HG03575 (cell line): ENCODE data around the gene DOCK3.
"Not testable (repeated sequence)": the region's sequence is repeated elsewhere in the genome, so short reads cannot be mapped to it uniquely, and the experiment has no call there.

Experiments used
- ATAC-seq: cut with Tn5 transposase; IDR thresholded peaks from one replicate; pipeline ENCODE4 v1.9.1; 2021; ENCODE audit not compliant: unreplicated experiment, insufficient number of reproducible peaks, low FRiP score; ENCODE audit errors: extremely low read depth

DOCK3 gene

DNA sequence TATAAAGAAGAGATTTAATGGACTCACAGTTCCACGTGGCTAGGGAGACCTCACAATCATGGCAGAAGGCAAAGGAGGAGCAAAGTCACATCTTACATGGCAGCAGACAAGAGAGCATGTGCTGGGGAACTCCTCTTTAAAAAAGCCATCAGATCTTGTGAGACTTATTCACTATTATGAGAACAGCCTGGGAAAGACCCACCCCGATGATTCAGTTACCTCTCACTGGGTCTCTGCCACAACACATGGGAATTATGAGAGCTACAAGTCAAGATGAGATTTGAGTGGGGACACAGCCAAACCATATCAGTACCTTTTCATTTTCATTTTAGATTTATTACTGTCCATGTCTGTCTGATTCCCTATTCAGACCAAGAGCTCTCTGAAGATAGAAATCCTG is 258.2 kb downstream of the DOCK3 start:
- ATAC-seq = not testable (repeated sequence)

DNA sequence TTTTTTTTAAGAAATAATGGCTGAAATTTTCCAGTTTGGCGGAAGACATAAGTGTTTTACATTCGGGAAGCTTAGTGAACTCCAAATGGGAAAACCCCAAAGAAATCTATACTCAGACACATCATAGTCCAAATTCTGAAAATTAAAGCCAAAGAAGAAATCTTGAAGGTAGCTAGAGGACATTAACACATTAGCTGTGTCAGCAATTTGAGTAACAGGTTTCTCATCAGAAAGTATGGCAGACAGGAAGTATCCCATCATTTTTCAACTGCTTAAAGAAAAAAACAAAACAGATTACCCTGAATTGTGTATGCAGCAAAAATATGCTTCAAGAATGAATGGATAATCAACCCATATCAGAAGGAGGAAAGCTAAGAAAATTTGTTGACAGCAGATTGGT is 261.7 kb downstream of the DOCK3 start:
- ATAC-seq = no peak

DNA sequence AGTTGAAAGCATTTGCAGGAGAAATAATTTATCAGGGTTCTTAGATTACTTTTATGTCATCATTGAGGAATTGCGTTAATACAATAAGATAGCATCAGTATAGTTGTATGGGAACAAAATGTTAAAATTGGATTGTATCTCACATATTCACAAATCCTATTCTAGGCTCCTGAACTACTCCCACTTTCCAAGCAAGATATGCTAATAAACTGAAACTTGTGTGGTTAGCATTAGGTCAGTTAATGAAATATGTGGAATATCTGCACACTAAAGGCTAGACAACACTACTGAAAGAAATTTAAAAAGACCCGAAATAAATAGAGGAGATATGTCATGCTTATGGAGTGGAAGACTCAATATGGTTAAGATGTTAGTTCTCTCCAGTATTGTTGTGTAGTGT is 272.7 kb downstream of the DOCK3 start:
- ATAC-seq = no peak

GRCh38 chr3:50950591-50950990 is 275.9 kb downstream of the DOCK3 start:
- ATAC-seq = no peak

DNA sequence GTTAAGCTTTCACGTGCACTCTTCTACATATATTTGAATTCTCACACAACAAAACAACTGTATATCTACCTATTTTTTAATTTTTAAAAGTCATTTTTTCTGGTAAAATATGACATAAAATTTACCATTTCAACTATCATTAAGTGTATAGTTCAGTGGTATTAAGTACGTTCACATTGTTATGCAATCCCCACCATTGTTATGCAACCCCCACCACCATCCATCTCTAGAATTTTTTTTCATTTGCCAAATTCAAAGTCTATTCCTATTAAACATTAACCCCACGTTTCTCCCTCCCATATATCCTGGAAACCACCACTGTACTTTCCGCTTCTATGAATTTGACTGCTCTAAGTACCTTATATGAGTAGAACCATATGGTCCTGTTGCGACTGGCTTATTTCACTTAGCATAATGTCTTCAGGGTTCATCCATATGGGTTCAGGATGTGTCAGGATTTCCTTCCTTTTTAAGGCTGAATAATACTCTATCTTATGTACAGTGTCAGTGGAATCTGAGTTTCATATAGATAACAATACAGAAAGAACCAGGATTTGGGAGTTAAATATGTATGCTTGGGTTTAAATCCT is 279.2 kb downstream of the DOCK3 start:
- ATAC-seq = no peak

DNA sequence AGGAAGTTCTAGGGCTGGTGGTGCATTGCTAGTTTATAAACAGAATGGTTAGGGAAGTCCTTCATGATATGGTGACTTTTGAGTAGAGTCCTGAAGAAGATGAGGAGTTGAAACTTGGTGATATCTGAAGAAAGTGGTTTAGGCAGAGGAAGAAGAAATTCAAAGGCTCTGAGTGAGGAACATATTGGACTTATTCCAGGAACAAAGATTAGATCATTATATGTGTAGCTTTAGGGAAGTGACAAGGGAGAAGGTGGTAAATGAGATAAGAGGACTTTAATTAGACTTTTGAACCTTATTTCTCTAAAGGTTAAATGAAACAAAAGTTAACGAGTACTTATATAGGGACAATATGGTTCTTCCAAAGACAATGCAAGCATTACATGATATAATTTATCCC is 286.7 kb downstream of the DOCK3 start:
- ATAC-seq = no peak

GRCh38 chr3:50971487-50971924 is 296.8 kb downstream of the DOCK3 start:
- ATAC-seq = peak; percentile 64

GRCh38 chr3:50972029-50972428 is 297.3 kb downstream of the DOCK3 start:
- ATAC-seq = no peak

DNA sequence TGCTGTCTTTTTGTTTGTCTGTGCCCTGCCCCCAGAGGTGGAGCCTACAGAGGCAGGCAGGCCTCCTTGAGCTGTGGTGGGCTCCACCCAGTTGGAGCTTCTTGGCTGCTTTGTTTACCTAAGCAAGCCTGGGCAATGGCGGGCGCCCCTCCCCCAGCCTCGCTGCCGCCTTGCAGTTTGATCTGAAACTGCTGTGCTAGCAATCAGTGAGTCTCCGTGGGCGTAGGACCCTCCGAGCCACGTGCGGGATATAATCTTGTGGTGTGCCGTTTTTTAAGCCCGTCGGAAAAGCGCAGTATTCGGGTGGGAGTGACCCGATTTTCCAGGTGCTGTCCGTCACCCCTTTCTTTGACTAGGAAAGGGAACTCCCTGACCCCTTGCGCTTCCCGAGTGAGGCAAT is 303.9 kb downstream of the DOCK3 start:
- ATAC-seq = not testable (repeated sequence)

DNA sequence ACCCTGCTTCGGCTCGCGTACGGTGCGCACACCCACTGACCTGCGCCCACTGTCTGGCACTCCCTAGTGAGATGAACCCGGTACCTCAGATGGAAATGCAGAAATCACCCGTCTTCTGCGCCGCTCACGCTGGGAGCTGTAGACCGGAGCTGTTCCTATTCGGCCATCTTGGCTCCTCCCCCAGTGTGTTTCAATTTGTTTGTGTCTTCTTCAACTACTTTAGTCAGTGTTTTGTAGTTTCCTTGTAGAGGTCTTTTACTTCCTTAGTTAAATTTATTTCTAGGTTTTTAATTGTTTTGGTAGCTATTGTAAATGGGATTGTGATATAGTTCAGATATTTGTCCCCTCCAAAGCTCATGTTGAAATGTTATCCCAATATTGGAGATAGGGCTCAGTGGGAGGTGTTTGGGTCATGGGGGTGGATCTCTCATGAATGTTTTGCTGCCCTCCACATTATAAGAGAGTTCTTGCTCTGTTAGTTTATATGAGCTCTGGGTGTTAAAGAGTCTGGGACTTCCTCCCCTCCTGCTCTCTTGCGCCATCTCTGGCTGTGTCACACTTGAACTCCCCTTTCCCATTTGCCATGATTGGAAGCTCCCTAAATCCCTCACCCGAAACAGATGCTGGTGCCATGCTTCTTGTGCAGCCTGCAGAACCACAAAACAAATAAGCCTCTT is 304.4 kb downstream of the DOCK3 start:
- no peak for ATAC-seq

DNA sequence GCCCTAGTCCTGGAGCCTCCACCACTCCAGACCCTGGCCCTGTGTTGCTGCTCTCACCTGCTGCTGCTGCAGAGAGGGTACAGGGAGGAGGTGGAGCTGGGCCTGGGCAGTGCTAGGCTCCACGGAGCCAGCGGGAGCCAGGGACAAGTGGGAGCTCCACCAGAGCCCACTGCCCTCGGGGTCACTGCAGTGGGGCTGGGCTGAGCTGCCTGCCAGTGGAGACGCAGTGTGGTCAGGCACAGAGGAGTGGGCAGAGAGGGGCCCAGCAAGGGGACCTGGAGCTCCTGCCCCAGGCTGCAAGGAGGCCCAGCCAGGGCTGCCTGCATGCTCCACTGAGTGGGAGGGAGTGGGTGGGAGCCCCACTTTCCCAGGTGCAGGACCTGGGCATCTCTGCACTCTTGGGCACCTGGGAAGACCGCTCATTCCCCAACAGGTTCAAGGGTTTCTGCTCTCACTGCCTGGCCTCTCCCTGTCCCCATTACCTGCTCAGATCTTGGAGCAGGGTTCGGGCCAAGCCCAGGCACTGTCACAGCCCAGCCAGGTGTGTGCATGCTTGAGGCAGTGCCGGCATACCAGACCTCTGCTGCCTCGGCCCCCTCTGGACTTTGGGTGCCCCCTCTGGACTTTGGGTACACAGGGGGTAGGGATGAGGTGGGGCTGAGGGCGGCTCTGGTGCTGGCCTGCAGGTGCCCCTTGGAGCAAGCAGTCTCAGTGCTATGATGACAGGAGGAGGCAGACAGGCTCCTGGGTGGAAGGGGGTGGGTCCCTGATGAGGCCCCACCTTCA is 308.0 kb downstream of the DOCK3 start:
- no peak for ATAC-seq

GRCh38 chr3:50983887-50984286 is 309.2 kb downstream of the DOCK3 start:
- no peak for ATAC-seq

GRCh38 chr3:50985893-50986292 is 311.2 kb downstream of the DOCK3 start:
- ATAC-seq = no peak

DNA sequence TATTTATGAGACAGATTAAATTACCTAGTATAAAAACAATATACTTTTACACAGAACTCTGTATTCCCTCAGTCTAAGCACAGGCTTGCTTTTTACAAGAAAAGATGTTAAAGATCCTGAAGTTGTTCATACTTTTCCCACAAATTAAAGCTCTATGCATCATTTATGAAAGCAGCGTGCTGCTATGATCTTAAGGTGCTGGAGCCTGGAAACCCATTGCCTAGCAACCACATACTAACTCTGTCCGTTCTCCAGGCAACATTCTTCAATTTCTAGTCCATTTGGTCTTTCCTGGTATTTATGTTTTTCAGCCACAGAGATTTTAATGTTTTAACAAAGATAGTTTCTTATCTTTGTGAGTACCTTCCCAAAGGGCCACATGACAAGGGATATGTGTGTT is 312.0 kb downstream of the DOCK3 start:
- no peak for ATAC-seq

GRCh38 chr3:50994537-50994936 is 319.8 kb downstream of the DOCK3 start:
- no peak for ATAC-seq

DNA sequence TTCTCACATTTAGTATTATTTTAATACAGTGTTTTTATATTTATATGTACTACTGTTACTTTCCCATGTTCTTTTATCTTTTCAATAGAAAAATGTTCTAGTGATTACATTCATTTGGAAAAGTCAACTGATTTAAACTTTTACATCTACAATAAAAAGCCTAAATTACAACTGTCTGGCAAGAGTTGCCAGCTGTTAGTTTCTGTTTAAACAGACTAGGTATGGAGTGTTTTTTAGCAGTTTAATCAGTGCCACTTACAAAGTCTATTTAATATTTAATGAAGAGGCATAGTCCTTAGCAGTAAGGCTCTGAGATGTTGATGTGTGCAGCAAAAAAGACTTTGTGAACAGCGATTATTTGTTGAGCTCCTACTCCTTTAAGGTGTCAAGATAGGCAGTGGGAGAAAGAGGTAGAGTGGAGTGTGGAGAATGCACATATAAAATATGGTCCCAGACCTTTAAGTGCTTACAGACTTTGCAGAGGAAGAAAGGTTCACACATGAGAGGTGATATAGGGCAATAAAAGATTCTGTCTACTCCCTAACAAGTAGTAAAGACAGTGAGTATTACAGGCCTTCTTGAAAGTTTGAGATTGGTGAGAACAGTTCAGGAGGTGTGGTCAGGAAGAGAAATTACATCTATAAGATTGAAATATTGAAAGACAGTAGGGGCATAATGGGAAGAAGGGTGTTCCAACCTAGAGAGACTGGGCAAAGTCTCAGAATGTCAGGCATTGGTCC is 320.5 kb downstream of the DOCK3 start:
- ATAC-seq = no peak

GRCh38 chr3:51002495-51002894 is 327.8 kb downstream of the DOCK3 start:
- ATAC-seq = no peak

GRCh38 chr3:51004235-51004634 is 329.5 kb downstream of the DOCK3 start:
- no peak for ATAC-seq

- no peak for ATAC-seq
These were observed 349.4 kb downstream of the DOCK3 start for GRCh38 chr3:51024121-51024520.
